HG03442 (cell line): ENCODE measurements around the gene MEIG1.
"Not testable (repeated sequence)": the region's sequence is repeated elsewhere in the genome, so short reads cannot be mapped to it uniquely, and the experiment has no call there.

ENCODE experiments used
- ATAC-seq: cut with Tn5 transposase; IDR thresholded peaks from one replicate; pipeline ENCODE4 v1.9.1; 2021; ENCODE audit warnings: mild to moderate bottlenecking, moderate library complexity; ENCODE audit not compliant: unreplicated experiment

Gene MEIG1

GRCh38 chr10:14954001-14954770 lies 5.0 kb upstream of the MEIG1 start, which contains the start of gene DCLRE1C:
Gene DCLRE1C (minus strand): TSS chr10:14954096. CDS start chr10:14954010, 86 bp downstream.
- ATAC-seq = peak; percentile 69

- ATAC-seq = no peak
These were observed 4.3 kb upstream of the MEIG1 start for GRCh38 chr10:14954934-14955333.

- no peak for ATAC-seq
These were observed 342 bp upstream of the MEIG1 start for GRCh38 chr10:14958872-14959220.

- no peak for ATAC-seq
These were observed 8.7 kb downstream of the MEIG1 start for GRCh38 chr10:14967897-14968296.

- no peak for ATAC-seq
These were observed 12.8 kb downstream of the MEIG1 start for GRCh38 chr10:14971867-14972448.

- ATAC-seq = not testable (repeated sequence)
These were observed 15.2 kb downstream of the MEIG1 start for GRCh38 chr10:14974153-14974998.

GRCh38 chr10:14975672-14976273 lies 16.6 kb downstream of the MEIG1 start:
- ATAC-seq = no peak

- ATAC-seq = no peak
These were observed 23.6 kb downstream of the MEIG1 start for GRCh38 chr10:14982744-14983143.

GRCh38 chr10:14989552-14989951 lies 30.4 kb downstream of the MEIG1 start:
- ATAC-seq = not testable (repeated sequence)

GRCh38 chr10:14991035-14991749 lies 32.0 kb downstream of the MEIG1 start:
- ATAC-seq = not testable (repeated sequence)

GRCh38 chr10:14992336-14992735 lies 33.1 kb downstream of the MEIG1 start:
- not testable (repeated sequence) for ATAC-seq

- not testable (repeated sequence) for ATAC-seq
These were observed 34.6 kb downstream of the MEIG1 start for GRCh38 chr10:14993500-14994455.

GRCh38 chr10:14995964-14996565 lies 36.9 kb downstream of the MEIG1 start:
- ATAC-seq = no peak

- ATAC-seq = not testable (repeated sequence)
These were observed 54.3 kb downstream of the MEIG1 start for GRCh38 chr10:15013530-15013929.

- no peak for ATAC-seq
These were observed 56.3 kb downstream of the MEIG1 start for GRCh38 chr10:15015451-15015850.

- ATAC-seq = not testable (repeated sequence)
These were observed 61.8 kb downstream of the MEIG1 start for GRCh38 chr10:15020966-15021365.
